Right lobe of liver (tissue), 6 donors: ENCODE measurements around the gene GRIP1. TPM values are rescaled to one million over a fixed set of nuclear protein-coding genes. Genes with fewer than 3 reads are reported as not detected.

Experiments
- ATAC-seq, 4 donors: fragments of 200-7000 bp; cut with Tn5 transposase; one replicate each; pipeline ENCODE4 v1.9.1; 2020; ENCODE audit warnings: mild to moderate bottlenecking in 4 of 4, moderate library complexity in 4 of 4
- DNase-seq, 3 donors: peaks; one replicate each; pipeline ENCODE4 v3.0.0-alpha.2; 2020
- H3K27ac ChIP-seq, 3 donors: fragments of 200-600 bp; one replicate each; pipeline ENCODE4 v1.8.0; 2022
- H3K27me3 ChIP-seq, 2 donors: fragments of 200-600 bp; one replicate each; pipeline ENCODE4 v1.8.0; 2022
- H3K36me3 ChIP-seq, 4 donors: fragments of 200-600 bp; sonication (generic) in 1 of 4; one replicate each; pipeline versions ENCODE4 v1.5.1 to v1.8.0; 2017 to 2022; ENCODE audit warnings: control low read depth in 1 of 4
- H3K4me1 ChIP-seq, 4 donors: fragments of 200-600 bp; sonication (generic) in 1 of 4; one replicate each; pipeline versions ENCODE4 v1.5.1 to v1.8.0; 2017 to 2022; ENCODE audit warnings: control low read depth in 1 of 4
- H3K4me3 ChIP-seq, 3 donors: fragments of 200-600 bp; one replicate each; pipeline ENCODE4 v1.8.0; 2022
- H3K9me3 ChIP-seq, 4 donors: fragments of 200-600 bp; sonication (generic) in 1 of 4; one replicate each; pipeline versions ENCODE4 v1.5.1 to v1.8.0; 2017 to 2022; ENCODE audit warnings: control low read depth in 1 of 4
- POLR2A ChIP-seq: fragments of 450-650 bp; IDR thresholded peaks from one replicate; pipeline ENCODE4 v1.6.1; 2017; ENCODE audit warnings: antibody characterized with exemption, mild to moderate bottlenecking
- WGBS: methylation state at CpG from one replicate; pipeline ENCODE4 v1.1.6; 2018; ENCODE audit warnings: low coverage, low lambda C conversion rate; ENCODE audit not compliant: insufficient coverage; ENCODE audit errors: missing lambda C conversion rate; 5-methylcytosine and 5-hydroxymethylcytosine counted together
- intact Hi-C, 2 donors: fragments of 100-400 bp; cut with DNase I; formaldehyde crosslinking; loops; one replicate each; pipeline versions ENCODE4 v1.11.2 to v1.14.1; 2022
- total RNA-seq, 6 experiments: library from RNA; depleted of rRNA in 2 of 6; stranded (reverse); fragments of >200 nt in 2 of 6; fragmentation: NEBNext Ultra II Directional in 3 of 6; extraction: Animal tissue kit (Norgen Biotek cat#: 25700) in 3 of 6; gene quantifications; one replicate each; pipeline versions ENCODE4 v1.1.0 to v1.2.4, GENCODE V29; 2016 to 2023
- TF ChIP-seq, protein P1 (sequence below), 4 donors: fragments of 200-600 bp in 3 of 4; fragments of 450-650 bp in 1 of 4; IDR thresholded peaks; one replicate each; pipeline versions ENCODE4 v1.5.1 to v1.8.0; 2016 to 2022; ENCODE audit warnings: antibody characterized with exemption in 4 of 4, mild to moderate bottlenecking in 2 of 4
- donor health status: DM: no; HTN: yes; CAD: no.
- donor health status: DM: no; HTN: no; CAD: no.
- donor health status: DM: no; HTN: no; CAD: no.
- donor health status: DM: no; HTN: yes; CAD: no.
- donor health status: DM: no; HTN: yes; CAD: no.

GRIP1 gene
- total RNA-seq, 6 experiments from 2014 or later: 0.22 to 0.78 (median 0.26) TPM; not detected in 3

DNA sequence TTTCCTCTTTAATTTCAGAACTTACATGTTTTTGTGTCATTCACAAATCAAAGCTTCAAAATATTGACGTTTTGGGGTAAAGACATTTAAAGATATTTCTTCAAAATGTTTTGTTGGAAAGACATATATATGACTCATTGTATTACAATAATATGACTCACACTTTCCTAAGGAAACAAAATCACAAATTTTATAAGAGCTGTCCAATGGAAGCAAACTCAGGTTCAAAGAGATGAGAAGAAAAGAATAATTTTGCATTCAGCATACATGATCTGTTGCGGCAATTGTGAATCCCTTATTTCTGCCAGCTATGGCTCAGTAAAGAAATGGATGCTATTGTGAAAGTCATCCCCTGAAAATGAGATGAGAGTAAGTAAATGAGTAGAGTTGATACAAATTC is 82.7 kb downstream of the GRIP1 start:
- no peak for TF ChIP-seq POLR2A
- TF ChIP-seq, protein P1, sequence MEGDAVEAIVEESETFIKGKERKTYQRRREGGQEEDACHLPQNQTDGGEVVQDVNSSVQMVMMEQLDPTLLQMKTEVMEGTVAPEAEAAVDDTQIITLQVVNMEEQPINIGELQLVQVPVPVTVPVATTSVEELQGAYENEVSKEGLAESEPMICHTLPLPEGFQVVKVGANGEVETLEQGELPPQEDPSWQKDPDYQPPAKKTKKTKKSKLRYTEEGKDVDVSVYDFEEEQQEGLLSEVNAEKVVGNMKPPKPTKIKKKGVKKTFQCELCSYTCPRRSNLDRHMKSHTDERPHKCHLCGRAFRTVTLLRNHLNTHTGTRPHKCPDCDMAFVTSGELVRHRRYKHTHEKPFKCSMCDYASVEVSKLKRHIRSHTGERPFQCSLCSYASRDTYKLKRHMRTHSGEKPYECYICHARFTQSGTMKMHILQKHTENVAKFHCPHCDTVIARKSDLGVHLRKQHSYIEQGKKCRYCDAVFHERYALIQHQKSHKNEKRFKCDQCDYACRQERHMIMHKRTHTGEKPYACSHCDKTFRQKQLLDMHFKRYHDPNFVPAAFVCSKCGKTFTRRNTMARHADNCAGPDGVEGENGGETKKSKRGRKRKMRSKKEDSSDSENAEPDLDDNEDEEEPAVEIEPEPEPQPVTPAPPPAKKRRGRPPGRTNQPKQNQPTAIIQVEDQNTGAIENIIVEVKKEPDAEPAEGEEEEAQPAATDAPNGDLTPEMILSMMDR (IDR thresholded peaks at IDR 0.05): no peak
- Histone ChIP-seq H3K27me3 (no peaks in the 10 kb centered on the region), H3K4me3 (no peak overlapping the region), H3K36me3 (no peaks in the 10 kb centered on the region), H3K4me1 (no peaks in the 10 kb centered on the region), H3K27ac (no peak overlapping the region), H3K9me3 (no peaks in the 10 kb centered on the region)
- ATAC-seq: no peak
- intact Hi-C loops: no loop called here
- DNase-seq: no peak
- WGBS: 57% methylated on average over 2 of the region's 2 CpGs

DNA sequence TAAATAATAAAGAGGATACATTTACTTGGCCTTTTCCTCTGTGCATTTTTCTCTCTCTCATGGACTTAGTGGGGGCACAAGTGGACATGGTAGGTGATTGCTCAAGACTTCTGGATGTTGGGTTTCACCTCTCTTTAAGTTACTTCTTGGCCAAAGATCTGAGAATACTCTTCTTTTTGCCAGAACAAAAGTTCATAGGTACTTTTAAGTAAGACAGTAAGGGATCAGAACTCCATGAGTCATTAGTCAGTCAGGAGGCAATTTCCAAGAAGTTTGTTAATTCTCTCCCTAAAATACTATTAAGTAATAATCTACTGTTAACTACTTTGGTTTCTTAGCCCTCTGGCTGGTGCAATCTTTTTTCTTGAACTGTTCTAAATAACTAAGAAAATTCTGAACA is 84.2 kb downstream of the GRIP1 start:
- no peak for ATAC-seq
- Histone ChIP-seq H3K36me3 (no peaks in the 10 kb centered on the region), H3K27me3 (no peaks in the 10 kb centered on the region), H3K27ac (no peak overlapping the region), H3K4me1 (no peaks in the 10 kb centered on the region), H3K4me3 (no peak overlapping the region), H3K9me3 (no peaks in the 10 kb centered on the region)
- no peak for TF ChIP-seq POLR2A
- TF ChIP-seq, protein P1 (IDR thresholded peaks at IDR 0.05): no peak
- DNase-seq: no peak
- intact Hi-C loops: no loop called here

DNA sequence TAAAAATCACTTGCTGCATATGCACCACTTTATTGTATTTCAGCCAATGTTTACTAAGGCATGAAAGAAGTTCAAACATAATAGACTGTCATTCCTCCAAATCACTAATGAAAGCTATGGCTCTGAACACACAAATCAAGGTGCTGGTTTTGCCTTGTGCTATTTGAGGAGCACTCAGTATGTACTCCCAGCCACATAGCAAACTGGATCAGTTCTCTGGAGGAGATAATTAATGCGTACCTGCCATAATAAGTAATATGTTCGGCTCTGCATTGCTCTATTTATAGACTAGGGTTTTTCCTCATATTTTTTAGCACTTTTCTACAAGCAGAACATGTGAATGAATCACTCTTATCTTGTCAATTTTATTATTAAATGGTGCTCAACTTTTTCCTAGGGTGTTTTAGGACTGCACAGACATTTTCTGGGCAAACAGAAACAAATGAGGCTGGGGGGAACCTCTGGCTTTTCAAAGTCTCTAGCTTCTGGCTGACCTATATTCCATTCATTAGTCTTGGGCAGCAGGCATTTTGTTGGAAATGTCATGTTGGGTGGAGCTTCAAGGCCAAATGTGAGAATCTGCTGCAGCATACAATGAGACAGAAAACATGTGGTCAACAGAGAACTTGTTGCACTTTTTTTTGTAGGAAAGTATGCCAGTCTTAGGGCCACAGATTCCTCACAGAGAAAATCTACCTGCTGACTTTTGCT is 88.4 kb downstream of the GRIP1 start:
- TF ChIP-seq POLR2A: no peak
- TF ChIP-seq, protein P1 (IDR thresholded peaks at IDR 0.05): no peak
- no peak for DNase-seq
- Histone ChIP-seq H3K4me1 (no peaks in the 10 kb centered on the region), H3K9me3 (no peaks in the 10 kb centered on the region), H3K27ac (no peak overlapping the region), H3K4me3 (no peak overlapping the region), H3K27me3 (no peaks in the 10 kb centered on the region), H3K36me3 (no peaks in the 10 kb centered on the region)
- intact Hi-C loops: no loop called here
- 65% methylated on average over 2 of the region's 2 CpGs for WGBS
- no peak for ATAC-seq

GRCh38 chr12:66589095-66589494 is 89.8 kb downstream of the GRIP1 start:
- Histone ChIP-seq H3K36me3 (no peaks in the 10 kb centered on the region), H3K9me3 (no peaks in the 10 kb centered on the region), H3K27ac (no peak overlapping the region), H3K4me3 (no peak overlapping the region), H3K4me1 (no peaks in the 10 kb centered on the region), H3K27me3 (no peaks in the 10 kb centered on the region)
- 67% methylated on average over 3 of the region's 3 CpGs for WGBS
- DNase-seq: no peak
- intact Hi-C loops: no loop called here
- no peak for ATAC-seq
- TF ChIP-seq, protein P1 (IDR thresholded peaks at IDR 0.05): no peak
- TF ChIP-seq POLR2A: no peak

GRCh38 chr12:66587912-66588311 is 91.0 kb downstream of the GRIP1 start:
- no peak for ATAC-seq
- H3K36me3 ChIP-seq: no peaks in the 10 kb centered on the region
- no peaks in the 10 kb centered on the region for H3K4me1 ChIP-seq
- no peak overlapping the region for H3K27ac ChIP-seq
- intact Hi-C loops: no loop called here
- DNase-seq: no peak
- WGBS: 46% methylated on average over 3 of the region's 6 CpGs
- H3K27me3 ChIP-seq: no peaks in the 10 kb centered on the region
- TF ChIP-seq, protein P1 (IDR thresholded peaks at IDR 0.05): no peak
- no peak for TF ChIP-seq POLR2A
- no peaks in the 10 kb centered on the region for H3K9me3 ChIP-seq
- no peak overlapping the region for H3K4me3 ChIP-seq
